H1 (cell line): ENCODE measurements around the gene THUMPD3. TPM values are rescaled to one million over a fixed set of nuclear protein-coding genes. Genes with fewer than 3 reads are reported as not detected.

Experiments
- CTCF ChIA-PET: fragments of 300-600 bp; sonication (Branson Sonifier 250); formaldehyde crosslinking; loops from one replicate; lab custom pipeline; 2021; ENCODE audit not compliant: partially characterized antibody; lab: Charles Lee
- POLR2A ChIA-PET: fragments of 300-600 bp; sonication (Branson Sonifier 250); formaldehyde crosslinking; loops from one replicate; lab custom pipeline; 2021; ENCODE audit warnings: inconsistent platforms; ENCODE audit not compliant: partially characterized antibody; lab: Charles Lee
- DNase-seq, 2 experiments: peaks; one replicate each; pipeline versions ENCODE4 v3.0.0 to v3.0.0-alpha.2; 2010 to 2022; ENCODE audit warnings: low spot score in 2 of 2, low read depth in 1 of 2, mixed read lengths in 1 of 2
- FAIRE-seq: peaks from 2 replicates; lab custom pipeline; 2011; peaks lifted over from hg19 to GRCh38; lab: Jason Lieb, UNC
- H2AFZ ChIP-seq: 2 replicates; pipeline ENCODE4 v1.8.1; 2012; ENCODE audit warnings: low read length, inconsistent platforms
- H2AK5ac ChIP-seq: 2 replicates; pipeline ENCODE4 v1.6.1; 2013; ENCODE audit warnings: low read depth, low read length
- H2BK120ac ChIP-seq: replicated peaks from 2 replicates; pipeline ENCODE3; 2013; ENCODE audit warnings: low read depth, low read length, inconsistent platforms
- H2BK12ac ChIP-seq: 2 replicates; pipeline ENCODE4 v1.6.1; 2013; ENCODE audit warnings: low read depth, low read length
- H2BK15ac ChIP-seq: 2 replicates; pipeline ENCODE4 v1.6.1; 2013; ENCODE audit warnings: low read length
- H2BK20ac ChIP-seq: 2 replicates; pipeline ENCODE4 v1.6.1; 2013; ENCODE audit warnings: low read length
- H2BK5ac ChIP-seq: 2 replicates; pipeline ENCODE4 v1.6.1; 2013; ENCODE audit warnings: low read depth, low read length
- H3K14ac ChIP-seq: 2 replicates; pipeline ENCODE4 v1.6.1; 2013; ENCODE audit warnings: inconsistent platforms; ENCODE audit not compliant: insufficient read length
- H3K18ac ChIP-seq: 2 replicates; pipeline ENCODE4 v1.6.1; 2013; ENCODE audit warnings: low read length; ENCODE audit errors: extremely low read depth
- H3K23ac ChIP-seq: 2 replicates; pipeline ENCODE4 v1.6.1; 2013; ENCODE audit warnings: inconsistent platforms; ENCODE audit not compliant: insufficient read length
- H3K23me2 ChIP-seq: 2 replicates; pipeline ENCODE4 v1.6.1; 2013; ENCODE audit warnings: low read depth, low read length
- H3K27ac ChIP-seq: 2 replicates; pipeline ENCODE4 v1.6.1; 2011; ENCODE audit warnings: low read depth, low read length, inconsistent platforms
- H3K27me3 ChIP-seq, 4 experiments: replicated peaks in 1 of 4; 1 replicate in 1 of 4; 2 replicates in 3 of 4; pipeline versions ENCODE4 v1.6.1 to v1.8.1; 2011 to 2013; ENCODE audit warnings: low read length in 3 of 4, mild to moderate bottlenecking in 3 of 4, inconsistent platforms in 2 of 4, mixed read lengths in 2 of 4, moderate library complexity in 1 of 4; ENCODE audit not compliant: control insufficient read depth in 3 of 4, insufficient read depth in 3 of 4; ENCODE audit errors: extremely low read depth in 1 of 4
- H3K36me3 ChIP-seq, 4 experiments: 2 replicates each; pipeline versions ENCODE4 v1.6.1 to v1.8.1; 2011 to 2013; ENCODE audit warnings: mild to moderate bottlenecking in 4 of 4, low read length in 3 of 4, moderate library complexity in 2 of 4, control low read depth in 1 of 4, inconsistent platforms in 1 of 4; ENCODE audit not compliant: insufficient read depth in 4 of 4, control insufficient read depth in 2 of 4
- H3K4ac ChIP-seq: replicated peaks from 2 replicates; pipeline ENCODE3; 2013; ENCODE audit warnings: low read length, low read depth, mixed read lengths, inconsistent platforms; ENCODE audit not compliant: insufficient read length
- H3K4me1 ChIP-seq, 4 experiments: replicated peaks in 1 of 4; 1 replicate in 1 of 4; 2 replicates in 3 of 4; pipeline versions ENCODE4 v1.6.1 to v1.8.1; 2011 to 2013; ENCODE audit warnings: low read length in 3 of 4, inconsistent platforms in 2 of 4, mixed read lengths in 1 of 4; ENCODE audit not compliant: insufficient read depth in 4 of 4, control insufficient read depth in 3 of 4
- H3K4me2 ChIP-seq, 2 experiments: 2 replicates each; pipeline versions ENCODE4 v1.6.1 to v1.8.1; 2011 to 2013; ENCODE audit warnings: low read depth in 2 of 2, low read length in 2 of 2, control low read depth in 1 of 2, inconsistent platforms in 1 of 2, mild to moderate bottlenecking in 1 of 2; ENCODE audit not compliant: insufficient read depth in 1 of 2
- H3K4me3 ChIP-seq, 4 experiments: fragments of 200-600, 300-600 bp in 1 of 4; sonication (generic), shearing (Covaris generic), sonication (Bioruptor Twin) in 1 of 4; 2 replicates each; pipeline versions ENCODE4 v1.5.1 to v1.8.1; 2011 to 2016; ENCODE audit warnings: low read length in 4 of 4, low read depth in 3 of 4, control low read depth in 2 of 4, inconsistent platforms in 2 of 4, mild to moderate bottlenecking in 2 of 4, mixed read lengths in 1 of 4, moderate library complexity in 1 of 4; ENCODE audit not compliant: insufficient read depth in 2 of 4; ENCODE audit errors: extremely low read depth in 1 of 4
- H3K56ac ChIP-seq: replicated peaks from 2 replicates; pipeline ENCODE3; 2013; ENCODE audit warnings: low read depth, mild to moderate bottlenecking, mixed read lengths, low read length, inconsistent platforms; ENCODE audit not compliant: insufficient read length
- H3K79me1 ChIP-seq: 2 replicates; pipeline ENCODE4 v1.6.1; 2013; ENCODE audit warnings: low read depth, low read length, control low read depth
- H3K79me2 ChIP-seq, 2 experiments: 2 replicates each; pipeline versions ENCODE4 v1.6.1 to v1.8.1; 2012 to 2013; ENCODE audit warnings: low read length in 2 of 2, mild to moderate bottlenecking in 2 of 2, inconsistent platforms in 1 of 2; ENCODE audit not compliant: insufficient read depth in 2 of 2, control insufficient read depth in 1 of 2
- H3K9ac ChIP-seq, 4 experiments: replicated peaks in 1 of 4; 1 replicate in 1 of 4; 2 replicates in 3 of 4; pipeline versions ENCODE4 v1.6.1 to v1.8.1; 2011 to 2013; ENCODE audit warnings: low read depth in 3 of 4, low read length in 3 of 4, control low read depth in 2 of 4, mild to moderate bottlenecking in 2 of 4, moderate library complexity in 2 of 4, inconsistent platforms in 1 of 4; ENCODE audit errors: extremely low read depth in 1 of 4
- H3K9me3 ChIP-seq, 2 experiments: 2 replicates each; pipeline versions ENCODE4 v1.6.1 to v1.8.1; 2012 to 2013; ENCODE audit warnings: mild to moderate bottlenecking in 2 of 2, moderate library complexity in 2 of 2, control low read depth in 1 of 2, inconsistent platforms in 1 of 2, low read depth in 1 of 2, low read length in 1 of 2, mixed read lengths in 1 of 2; ENCODE audit not compliant: insufficient read depth in 2 of 2
- H4K20me1 ChIP-seq, 2 experiments: replicated peaks in 1 of 2; 2 replicates each; pipeline versions ENCODE3 to v1.8.1; 2011 to 2013; ENCODE audit warnings: inconsistent platforms in 2 of 2, low read length in 2 of 2, mild to moderate bottlenecking in 1 of 2; ENCODE audit not compliant: insufficient read depth in 2 of 2, control insufficient read depth in 1 of 2
- H4K5ac ChIP-seq: 2 replicates; pipeline ENCODE4 v1.6.1; 2013; ENCODE audit warnings: low read length, low read depth, mixed read lengths, inconsistent platforms; ENCODE audit not compliant: insufficient read length
- H4K8ac ChIP-seq: 2 replicates; pipeline ENCODE4 v1.8.0; 2013; ENCODE audit warnings: mild to moderate bottlenecking, moderate library complexity, low read length, inconsistent platforms; ENCODE audit not compliant: insufficient read depth; ENCODE audit errors: extremely low read depth
- H4K91ac ChIP-seq: replicated peaks from 2 replicates; pipeline ENCODE3; 2013; ENCODE audit warnings: low read length, mixed read lengths, inconsistent platforms; ENCODE audit not compliant: insufficient read length
- ATF3 ChIP-seq: IDR thresholded peaks from 2 replicates; pipeline ENCODE4 v1.6.1; 2011; ENCODE audit warnings: low read depth, mild to moderate bottlenecking, low read length; ENCODE audit not compliant: insufficient read depth
- CEBPB ChIP-seq: IDR thresholded peaks from 2 replicates; pipeline ENCODE4 v1.6.1; 2012; ENCODE audit warnings: low read depth, low read length
- CTBP2 ChIP-seq: IDR thresholded peaks from 2 replicates; pipeline ENCODE4 v1.7.0; 2011; ENCODE audit warnings: borderline replicate concordance, mild to moderate bottlenecking, moderate library complexity, mixed read lengths, low read length; ENCODE audit not compliant: insufficient read depth, insufficient read length
- RAD21 ChIP-seq, 2 experiments: IDR thresholded peaks in 1 of 2; conservative IDR thresholded peaks in 1 of 2; 2 replicates each; pipeline ENCODE4 v1.6.1; 2011; ENCODE audit warnings: low read depth in 2 of 2, low read length in 2 of 2, improper control_type of control experiment in 1 of 2, inconsistent platforms in 1 of 2, mild to moderate bottlenecking in 1 of 2, moderate library complexity in 1 of 2
- TAF1 ChIP-seq: IDR thresholded peaks from 2 replicates; pipeline ENCODE4 v1.6.1; 2011; ENCODE audit warnings: mild to moderate bottlenecking, low read depth, low read length
- WGBS, 2 experiments: shearing (Covaris generic) in 1 of 2; methylation state at CpG; one replicate each; pipeline versions ENCODE4 v1.1.6 to v1.1.7; 2013 to 2015; ENCODE audit warnings: low lambda C conversion rate in 2 of 2, mixed read lengths in 2 of 2, inconsistent platforms in 1 of 2, low coverage in 1 of 2, missing lambda C conversion rate in 1 of 2; ENCODE audit not compliant: insufficient replicate concordance in 2 of 2, insufficient coverage in 1 of 2, insufficient read length in 1 of 2; ENCODE audit errors: extremely low coverage in 1 of 2, missing lambda C conversion rate in 1 of 2; 5-methylcytosine and 5-hydroxymethylcytosine counted together
- polyA plus RNA-seq, 7 experiments: library from polyadenylated mRNA; depleted of rRNA in 3 of 7; stranded (reverse) in 5 of 7; unstranded in 2 of 7; fragments of >200 nt in 5 of 7; fragments of 200-250 nt in 2 of 7; gene quantifications; 1 replicate in 5 of 7; 2 replicates in 1 of 7; 4 replicates in 1 of 7; pipeline versions ENCODE4 v1.2.1 to v1.2.3, GENCODE V29; 2011 to 2013; ENCODE audit warnings: missing spikeins in 2 of 7, mixed read lengths in 2 of 7
- total RNA-seq: library from RNA; stranded (reverse); fragmentation: NEBNext Ultra II Directional; extraction: Animal tissue kit (Norgen Biotek cat#: 25700); gene quantifications from 2 replicates; pipeline ENCODE4 v1.2.1, GENCODE V29; 2021
- TF ChIP-seq, protein P1 (sequence below), 3 experiments: IDR thresholded peaks; 1 replicate in 2 of 3; 2 replicates in 1 of 3; pipeline versions ENCODE4 v1.5.1 to v1.6.1; 2011; ENCODE audit warnings: low read length in 3 of 3, mild to moderate bottlenecking in 3 of 3, inconsistent platforms in 2 of 3, low read depth in 1 of 3, moderate library complexity in 1 of 3; ENCODE audit not compliant: insufficient read depth in 1 of 3; ENCODE audit errors: control extremely low read depth in 1 of 3

Gene THUMPD3
- total and polyA plus RNA-seq, 2 of the 8 experiments (the other 6 are each of a cell fraction or from before 2014, with no cell fraction given), result 26.7 to 68.9 TPM

DNA sequence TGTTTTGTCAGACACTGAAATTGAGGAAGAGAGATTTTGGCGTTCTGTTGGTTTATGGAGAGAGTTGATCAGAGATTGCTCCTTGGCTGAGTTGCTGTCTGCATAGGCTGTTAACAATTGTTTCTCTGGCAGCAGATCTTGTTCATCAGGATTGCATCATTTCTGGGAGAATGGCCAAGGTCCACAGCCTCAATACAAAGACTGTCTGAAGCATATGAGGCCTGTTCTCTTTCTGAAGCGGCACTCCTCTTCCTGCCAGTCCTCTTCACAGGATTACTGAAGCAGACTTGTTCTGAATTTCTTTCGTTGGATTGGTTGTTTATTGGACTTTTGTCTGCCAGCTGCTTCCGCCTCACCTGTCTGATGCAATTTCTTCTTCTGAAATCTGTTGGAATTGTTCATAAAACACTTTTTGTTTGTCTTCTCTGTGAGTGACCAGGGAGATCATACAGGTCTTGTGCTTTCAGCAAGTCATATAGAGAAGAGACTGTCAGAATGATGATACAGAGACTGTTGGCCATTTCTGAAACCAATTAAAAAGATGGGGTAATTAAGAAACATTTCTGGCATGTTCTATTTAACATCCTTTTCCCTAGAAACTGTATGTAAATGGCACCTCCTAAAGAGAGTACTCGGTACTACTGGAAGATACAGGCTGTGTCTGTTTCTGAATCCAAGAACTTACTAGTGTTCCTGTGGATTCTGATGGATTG, 60.0 kb downstream of the THUMPD3 start:
- Histone ChIP-seq H4K91ac (no peak overlapping the region), H3K79me1 (peaks cover 2% of the 10 kb centered on the region; the same call in 1 of the 2 replicates), H3K56ac (no peak overlapping the region), H3K9ac (peak overlapping the region in 3 of 4 experiments; percentile 41 to 66 (median 46); a peak in 3 of 7 replicates), H2BK120ac (no peak overlapping the region), H4K8ac (no peak overlapping the region), H3K23me2 (no peaks in the 10 kb centered on the region), H3K27me3 (no peaks in the 10 kb centered on the region), H4K5ac (peak overlapping the region; percentile 55), H3K4me3 (peak overlapping the region in 1 of 4 experiments; percentile 5; a peak in 1 of 8 replicates), H3K36me3 (peaks cover 6 to 48% (median 11%) of the 10 kb centered on the region in 4 experiments; a peak in 7 of 8 replicates), H3K79me2 (peaks cover 19 to 99% of the 10 kb centered on the region in 2 experiments; a peak in 3 of 4 replicates), H2BK20ac (no peak overlapping the region; the same call in 1 of the 2 replicates), H2BK5ac (peak overlapping the region; percentile 49), H3K9me3 (no peaks in the 10 kb centered on the region), H4K20me1 (peaks cover 0 to 3% of the 10 kb centered on the region in 2 experiments), H3K4ac (peak overlapping the region; percentile 10), H3K27ac (peak overlapping the region; percentile 76), H3K4me1 (peaks cover 3 to 7% (median 5%) of the 10 kb centered on the region in 4 experiments; a peak in 5 of 7 replicates), H2BK15ac (no peak overlapping the region), H3K14ac (no peak overlapping the region), H2BK12ac (peak overlapping the region; percentile 22; the same call in 1 of the 2 replicates), H2AK5ac (no peak overlapping the region; the same call in 1 of the 2 replicates), H2AFZ (no peak overlapping the region), H3K18ac (peak overlapping the region; percentile 14; the same call in 1 of the 2 replicates), H3K4me2 (peak overlapping the region; percentile 14 to 26; a peak in 2 of 4 replicates), H3K23ac (no peak overlapping the region)
- ChIA-PET CTCF (interaction anchor here (0.7 to 6.8 kb wide), 6 partner anchors 12 to 81 kb away, joined by 3 to 43 read pairs (median 4); partner anchors contain the start of gene SETD5), POLR2A (interaction anchor here (0.6 to 13.9 kb wide), 6 partner anchors 13 to 61 kb away, joined by 3 to 300 read pairs (median 8); partner anchors contain the start of genes SETD5 and THUMPD3)
- WGBS, 2 experiments, result 59% methylated on average over 5 of the region's 5 CpGs; no CpG with 5 or more reads in 1 of the 2 experiments
- DNase-seq, result no peak
- FAIRE-seq, result no peak
- TF ChIP-seq, protein P1, sequence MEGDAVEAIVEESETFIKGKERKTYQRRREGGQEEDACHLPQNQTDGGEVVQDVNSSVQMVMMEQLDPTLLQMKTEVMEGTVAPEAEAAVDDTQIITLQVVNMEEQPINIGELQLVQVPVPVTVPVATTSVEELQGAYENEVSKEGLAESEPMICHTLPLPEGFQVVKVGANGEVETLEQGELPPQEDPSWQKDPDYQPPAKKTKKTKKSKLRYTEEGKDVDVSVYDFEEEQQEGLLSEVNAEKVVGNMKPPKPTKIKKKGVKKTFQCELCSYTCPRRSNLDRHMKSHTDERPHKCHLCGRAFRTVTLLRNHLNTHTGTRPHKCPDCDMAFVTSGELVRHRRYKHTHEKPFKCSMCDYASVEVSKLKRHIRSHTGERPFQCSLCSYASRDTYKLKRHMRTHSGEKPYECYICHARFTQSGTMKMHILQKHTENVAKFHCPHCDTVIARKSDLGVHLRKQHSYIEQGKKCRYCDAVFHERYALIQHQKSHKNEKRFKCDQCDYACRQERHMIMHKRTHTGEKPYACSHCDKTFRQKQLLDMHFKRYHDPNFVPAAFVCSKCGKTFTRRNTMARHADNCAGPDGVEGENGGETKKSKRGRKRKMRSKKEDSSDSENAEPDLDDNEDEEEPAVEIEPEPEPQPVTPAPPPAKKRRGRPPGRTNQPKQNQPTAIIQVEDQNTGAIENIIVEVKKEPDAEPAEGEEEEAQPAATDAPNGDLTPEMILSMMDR (IDR thresholded peaks at IDR 0.05; ENCODE audit: control extremely low read depth in 1 of 3, insufficient read depth in 1 of 3, low read depth in 1 of 3, low read length in 3 of 3), result peak in 2 of 3 experiments; percentile 26 to 62; a peak in 2 of 4 replicates
- TF ChIP-seq TAF1, result 0 out of 2 replicates have a peak, but pooled peaks have one; percentile 29
- peak; percentile 82 for TF ChIP-seq ATF3
- TF ChIP-seq CTBP2, result no peak
- peak; percentile 69 to 71 for TF ChIP-seq RAD21 (IDR thresholded peaks at IDR 0.05 in 1 of 2, conservative IDR thresholded peaks at IDR 0.05 in 1 of 2; ENCODE audit: low read depth in 2 of 2, low read length in 2 of 2)
- TF ChIP-seq CEBPB, result peak; percentile 98
